DMS 273 treated with DMSO at 0.1 percent for 48 hours (cell line): ENCODE measurements around the gene ARNT2.

Source experiments
- DNase-seq: peaks from one replicate; lab custom pipeline; 2025; lab: John Stamatoyannopoulos, UW

Gene ARNT2

DNA sequence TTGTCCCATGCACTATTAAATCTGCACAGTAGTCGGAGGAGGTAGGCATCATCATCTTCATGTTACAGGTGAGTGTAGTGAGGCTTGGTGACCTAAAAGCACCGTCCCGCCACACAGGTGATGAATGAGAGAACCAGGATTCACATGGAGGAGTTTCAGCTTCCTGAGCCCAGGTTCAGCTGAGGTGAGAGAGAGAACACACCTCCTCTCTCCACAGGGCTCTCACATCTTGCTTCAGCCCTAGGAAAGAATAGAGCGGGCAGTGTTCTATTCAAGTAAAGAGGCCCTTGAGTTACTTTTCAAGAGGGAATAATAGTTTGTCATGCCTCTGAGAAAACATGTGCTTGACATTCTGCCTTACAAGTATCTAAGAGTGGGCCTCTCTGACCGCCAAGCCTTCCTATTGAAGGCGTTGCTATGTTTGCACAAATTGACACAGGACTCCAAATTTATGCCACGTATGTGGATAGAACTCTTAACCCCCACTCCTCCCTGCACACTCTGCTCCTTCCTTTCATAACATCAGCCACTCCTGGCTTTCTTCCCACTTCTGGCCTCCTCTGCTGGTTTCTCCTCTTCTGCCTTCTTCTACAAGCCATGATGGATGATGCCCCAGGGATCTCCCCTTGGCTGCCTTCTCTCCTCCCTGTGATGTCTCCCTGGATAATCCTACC is 152.6 kb downstream of the ARNT2 start:
- DNase-seq = no peak

DNA sequence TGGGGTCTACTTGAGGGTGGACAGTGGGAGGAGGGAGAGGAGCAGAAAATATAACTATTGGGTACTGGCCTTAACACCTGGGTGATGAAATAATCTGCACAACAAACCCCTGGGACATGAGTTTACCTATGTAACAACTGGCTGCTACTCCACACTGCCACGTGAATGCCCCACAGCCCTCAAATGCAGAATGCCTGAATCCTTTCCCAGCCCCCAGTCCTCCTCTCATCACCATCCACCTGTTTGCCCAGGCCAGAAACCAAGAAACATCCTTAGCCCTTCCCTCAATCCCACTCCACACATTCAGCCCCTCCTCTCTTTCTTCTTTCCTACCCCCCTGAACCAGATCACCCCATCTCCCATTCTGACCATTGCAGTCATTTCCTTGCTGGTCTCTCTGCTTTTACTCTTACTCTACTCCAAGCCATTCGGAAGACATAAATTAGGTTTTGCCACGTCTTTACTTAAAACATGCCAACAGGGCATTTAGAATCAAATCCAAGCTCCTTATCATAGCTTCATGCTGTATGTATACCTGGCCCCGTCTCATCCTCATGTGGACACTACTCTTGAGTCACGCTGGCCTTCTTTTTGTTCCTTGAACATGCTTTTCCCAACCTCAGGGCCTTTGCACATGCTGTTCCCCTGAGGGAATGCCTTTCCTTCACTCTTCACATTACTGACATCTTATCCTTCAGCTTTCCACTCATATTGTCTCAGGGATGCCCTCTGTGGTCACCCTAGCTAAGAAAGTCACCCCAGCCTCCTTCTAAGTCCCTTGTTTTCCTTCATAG is 153.5 kb downstream of the ARNT2 start:
- no peak for DNase-seq

GRCh38 chr15:80558631-80559319 is 154.6 kb downstream of the ARNT2 start:
- DNase-seq = no peak

- DNase-seq = no peak
These were observed 155.1 kb downstream of the ARNT2 start for GRCh38 chr15:80559320-80559693.

DNA sequence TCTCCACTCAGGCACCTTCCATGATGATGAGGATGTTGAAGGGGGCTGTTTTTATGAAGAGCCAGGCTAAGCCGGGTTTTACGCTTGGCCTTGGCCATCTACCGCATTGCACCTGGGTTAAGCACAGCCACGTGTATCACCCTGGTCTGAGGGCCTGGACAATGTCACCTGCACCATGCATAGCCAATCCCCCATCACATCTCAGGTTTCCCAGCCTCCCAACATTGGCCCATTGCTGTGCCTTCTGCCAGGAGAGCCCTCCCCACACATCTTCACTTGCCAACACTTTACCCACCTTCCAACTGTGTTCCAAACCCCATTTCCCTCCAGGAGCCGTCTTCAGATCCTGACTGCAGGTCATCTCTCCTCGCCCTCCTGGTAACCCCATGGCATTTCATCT is 155.6 kb downstream of the ARNT2 start:
- DNase-seq = no peak

DNA sequence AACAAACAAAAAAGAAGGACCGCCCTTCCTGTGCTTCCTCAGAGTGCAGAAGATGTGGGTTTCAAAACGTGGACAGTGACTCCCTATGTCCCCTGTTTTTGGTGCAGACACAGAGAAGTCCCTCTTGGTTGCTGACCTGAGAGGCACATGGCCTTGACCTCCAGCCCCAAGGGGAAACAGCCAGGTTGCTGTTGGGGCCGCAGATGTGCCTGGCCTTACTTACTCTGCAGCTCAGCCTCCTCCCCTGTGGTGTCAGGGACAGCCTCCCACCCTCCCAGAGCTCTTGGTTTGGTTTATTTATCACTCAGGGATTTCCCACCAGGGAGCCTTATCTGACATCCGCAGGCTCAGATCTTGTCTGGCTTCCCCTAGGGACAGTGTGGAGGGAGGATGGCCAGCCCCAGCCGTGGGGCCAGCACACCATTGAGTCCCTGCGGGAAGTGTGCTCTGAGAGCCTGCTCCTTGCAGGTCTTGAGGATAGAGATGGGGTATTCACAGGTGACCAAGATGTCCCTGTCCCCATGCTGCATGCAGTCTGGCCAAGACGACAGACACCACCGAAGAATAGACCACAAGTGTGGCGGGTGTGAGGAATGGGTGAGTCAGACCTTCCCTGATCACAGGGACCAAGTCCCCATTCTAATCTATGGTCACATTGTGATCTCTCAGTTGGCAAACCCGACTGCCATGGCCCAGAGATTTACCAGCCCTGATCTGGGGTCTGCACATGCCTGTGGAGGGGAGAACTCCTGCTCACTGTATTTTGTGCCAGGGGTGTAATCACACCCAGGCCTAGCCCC is 156.6 kb downstream of the ARNT2 start:
- no peak for DNase-seq

DNA sequence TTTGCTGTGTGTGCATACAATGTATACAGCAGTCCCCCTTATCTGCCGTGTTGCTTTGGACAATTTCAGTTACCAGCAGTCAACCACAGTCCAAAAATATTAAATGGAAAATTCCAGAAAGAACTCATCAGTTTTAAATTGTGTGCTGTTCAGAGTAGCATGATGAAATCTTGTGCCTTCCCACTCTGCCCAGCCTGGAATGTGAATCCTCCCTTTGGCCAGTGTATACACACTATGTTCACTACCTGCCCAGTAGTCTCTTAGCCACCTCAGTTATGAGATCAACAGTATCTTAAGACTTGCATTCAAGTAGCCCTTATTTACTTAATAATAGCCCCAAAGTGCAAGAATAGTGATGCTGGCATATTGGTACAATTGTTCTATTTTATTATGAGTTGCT is 157.3 kb downstream of the ARNT2 start:
- DNase-seq = no peak

DNA sequence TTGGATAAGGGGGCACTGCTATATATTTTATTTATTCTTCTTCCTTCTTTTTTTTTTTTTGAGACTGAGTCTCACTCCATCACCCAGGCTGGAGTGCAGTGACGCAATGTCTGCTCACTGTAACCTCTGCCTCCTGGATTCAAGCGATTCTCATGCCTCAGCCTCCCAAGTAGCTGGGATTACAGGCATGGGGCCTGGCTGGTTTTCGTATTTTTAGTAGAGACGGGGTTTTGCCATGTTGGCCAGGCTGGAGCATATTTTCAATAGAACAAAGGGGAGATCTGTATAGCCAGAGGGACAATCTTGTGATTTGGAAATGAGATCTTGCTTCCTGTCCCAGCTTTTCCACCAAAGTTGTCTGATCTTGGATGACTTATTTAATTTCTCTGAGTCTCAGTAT is 157.9 kb downstream of the ARNT2 start:
- DNase-seq = no peak

DNA sequence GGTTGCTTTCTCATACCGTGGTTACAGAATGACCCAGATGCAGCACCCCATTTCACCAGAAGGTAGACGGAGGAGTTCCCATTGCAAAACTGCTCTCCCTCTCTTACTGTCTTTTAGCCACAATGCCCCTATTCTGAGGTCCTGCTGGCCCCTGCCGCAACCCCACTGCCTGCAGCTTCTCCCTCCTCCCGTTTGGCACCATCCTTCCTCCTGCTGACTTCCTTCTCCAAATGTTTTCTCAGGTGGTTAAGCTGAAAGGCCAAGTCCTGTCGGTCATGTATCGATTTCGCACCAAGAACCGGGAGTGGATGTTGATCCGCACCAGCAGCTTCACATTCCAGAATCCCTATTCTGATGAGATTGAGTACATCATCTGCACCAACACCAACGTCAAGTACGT is 158.7 kb downstream of the ARNT2 start:
- no peak for DNase-seq

- DNase-seq = no peak
These were observed 159.3 kb downstream of the ARNT2 start for GRCh38 chr15:80563372-80563997.

GRCh38 chr15:80564056-80564455 is 159.9 kb downstream of the ARNT2 start:
- DNase-seq = no peak

GRCh38 chr15:80565398-80565797 is 161.2 kb downstream of the ARNT2 start:
- DNase-seq = no peak

DNA sequence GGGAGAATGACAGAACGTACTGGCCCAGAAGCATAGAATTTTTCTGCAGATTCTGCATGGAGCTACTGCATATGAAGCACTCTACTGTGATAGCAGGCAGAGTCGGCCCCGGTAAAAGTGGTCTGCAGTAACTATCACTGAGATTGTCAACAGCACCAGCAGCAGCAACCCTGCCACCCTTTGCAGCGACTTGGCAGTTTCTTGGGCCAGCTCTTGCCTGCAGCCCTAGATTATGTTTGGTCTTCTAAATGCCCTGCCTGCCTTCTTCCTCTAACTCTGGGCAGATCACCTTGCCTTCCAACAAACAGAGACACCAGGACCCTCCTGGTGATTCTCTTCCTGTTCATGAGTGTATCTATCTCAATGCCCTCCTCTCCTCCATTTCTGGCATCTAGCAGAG is 161.8 kb downstream of the ARNT2 start:
- DNase-seq = no peak

DNA sequence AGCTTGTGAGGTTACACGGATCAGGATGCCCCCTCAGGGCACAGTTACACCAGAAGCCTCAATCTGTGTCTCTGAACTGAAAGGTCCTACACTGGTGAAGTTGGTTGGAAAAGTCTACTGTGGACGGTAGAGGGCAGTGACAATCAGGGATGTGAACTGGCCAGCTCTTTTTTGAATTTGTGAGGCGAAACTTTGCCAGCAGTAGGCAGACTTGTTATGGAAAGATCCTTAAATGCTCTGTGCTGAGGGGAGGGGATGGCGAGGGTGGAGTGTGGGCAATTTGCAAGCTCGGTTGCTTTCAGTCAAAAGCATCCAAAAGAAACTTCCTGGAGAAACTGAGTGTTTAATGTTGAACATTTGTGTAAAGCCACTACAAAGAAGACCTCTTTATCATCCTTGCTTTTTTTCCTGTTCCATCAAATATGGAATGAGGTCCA is 163.6 kb downstream of the ARNT2 start:
- DNase-seq = peak; percentile 18

DNA sequence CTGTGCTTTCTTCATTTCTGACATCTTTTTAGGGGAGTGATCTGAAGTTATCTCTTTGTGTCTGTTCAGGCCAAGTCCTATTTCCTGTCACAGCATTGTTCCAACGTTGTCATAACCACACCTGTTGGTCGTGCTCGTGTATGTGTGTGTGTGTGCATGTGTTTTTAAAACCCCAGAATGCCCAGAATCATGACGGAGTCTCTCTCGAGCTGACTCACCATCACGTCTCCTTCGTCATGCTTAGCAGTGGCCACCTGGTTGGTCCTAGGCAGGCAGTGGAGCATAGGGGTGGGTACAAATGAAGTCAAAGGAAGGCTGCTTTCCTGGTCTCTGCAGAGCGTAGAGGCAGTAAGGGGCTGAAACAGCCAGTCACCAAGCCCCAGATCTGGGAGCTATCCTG is 164.1 kb downstream of the ARNT2 start:
- DNase-seq = no peak

- DNase-seq = no peak
These were observed 164.9 kb downstream of the ARNT2 start for GRCh38 chr15:80568876-80569605.

- DNase-seq = no peak
These were observed 165.5 kb downstream of the ARNT2 start for GRCh38 chr15:80569656-80570055.

DNA sequence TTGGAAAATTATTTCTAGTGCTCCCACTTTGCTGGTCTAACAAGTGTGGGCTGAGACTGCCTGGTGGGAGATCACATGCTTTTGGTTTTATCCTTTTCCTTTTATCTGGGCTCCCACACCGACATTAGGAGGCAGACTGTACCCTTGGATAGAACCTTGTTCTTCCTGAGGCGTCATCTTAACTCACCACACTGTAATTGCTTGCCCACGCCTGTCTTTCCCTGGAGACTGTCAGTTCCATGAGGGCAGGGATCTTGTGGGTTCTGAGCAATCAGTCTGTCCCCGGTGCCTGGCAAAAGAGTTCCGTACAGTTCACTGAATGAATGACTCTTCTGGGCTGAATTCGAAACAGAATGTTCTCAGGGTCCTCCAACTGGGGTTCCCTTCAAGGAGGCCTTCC is 166.4 kb downstream of the ARNT2 start:
- no peak for DNase-seq

DNA sequence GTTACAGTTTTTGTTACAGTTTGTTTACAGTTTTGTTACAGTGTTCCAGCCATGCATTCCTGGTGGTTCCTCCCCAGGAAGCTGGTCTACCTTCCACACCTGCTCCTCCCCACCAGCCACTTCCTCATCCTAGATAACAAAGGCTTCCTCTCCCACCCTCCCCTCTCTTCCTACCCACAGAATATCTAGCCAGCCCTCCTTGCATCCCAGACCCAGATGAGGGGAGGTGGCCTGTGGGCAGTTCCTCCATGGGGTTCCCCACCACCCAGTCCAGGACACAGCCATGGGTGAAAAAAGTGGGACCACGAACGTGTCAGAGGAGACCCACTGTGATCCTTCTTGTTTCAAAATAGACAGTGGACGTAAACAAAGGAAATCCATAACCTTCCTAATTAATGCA is 168.2 kb downstream of the ARNT2 start:
- no peak for DNase-seq

DNA sequence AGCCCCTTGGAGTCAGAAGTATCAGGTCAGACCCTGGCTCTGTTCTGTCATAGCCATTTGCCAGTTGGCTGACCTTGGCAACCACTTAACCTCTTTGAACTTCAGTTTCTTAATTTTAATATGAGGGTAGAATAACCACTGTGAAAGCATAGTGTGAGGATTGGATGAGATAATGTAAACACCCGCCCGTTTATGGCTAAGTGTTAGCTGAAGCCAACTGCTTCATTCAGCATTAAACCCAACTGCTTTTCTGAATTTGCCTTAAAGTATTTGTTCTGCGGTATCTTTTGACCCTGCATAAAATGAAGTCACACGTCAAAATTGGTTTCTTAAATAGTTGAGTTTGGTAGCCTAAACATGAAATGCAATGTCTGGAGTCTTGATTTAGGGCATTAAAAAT is 169.4 kb downstream of the ARNT2 start:
- no peak for DNase-seq

GRCh38 chr15:80574590-80574989 is 170.4 kb downstream of the ARNT2 start:
- DNase-seq = no peak
